Kidney (tissue), 14 donors: ENCODE results near the gene KRT222. TPM values are rescaled to one million over a fixed set of nuclear protein-coding genes. Genes with fewer than 3 reads are reported as not detected.

Experiments
- DNase-seq, 5 donors: peaks; one replicate each; pipeline ENCODE4 v3.0.0-alpha.2; 2013 to 2020
- FAIRE-seq: peaks from 2 replicates; lab custom pipeline; 2012; peaks lifted over from hg19 to GRCh38; lab: Jason Lieb, UNC
- H3K27ac ChIP-seq, 2 donors: one replicate each; pipeline ENCODE4 v1.7.0; 2013; ENCODE audit warnings: low read depth in 2 of 2, low read length in 2 of 2, inconsistent platforms in 1 of 2
- H3K27me3 ChIP-seq: one replicate; pipeline ENCODE4 v1.7.1; 2013; ENCODE audit warnings: low read length, inconsistent platforms; ENCODE audit not compliant: control insufficient read depth, insufficient read depth
- H3K36me3 ChIP-seq, 3 donors: one replicate each; pipeline versions ENCODE4 v1.7.0 to v1.7.1; 2013; ENCODE audit warnings: low read length in 3 of 3, control low read depth in 1 of 3, inconsistent platforms in 1 of 3; ENCODE audit not compliant: insufficient read depth in 3 of 3, control insufficient read depth in 2 of 3
- H3K4me1 ChIP-seq, 3 donors: one replicate each; pipeline versions ENCODE4 v1.7.0 to v1.7.1; 2013; ENCODE audit warnings: low read length in 3 of 3, inconsistent platforms in 1 of 3, low read depth in 1 of 3; ENCODE audit not compliant: control insufficient read depth in 2 of 3, insufficient read depth in 2 of 3
- H3K4me3 ChIP-seq, 3 donors: one replicate each; pipeline versions ENCODE4 v1.7.0 to v1.8.1; 2013; ENCODE audit warnings: low read length in 3 of 3, control low read depth in 1 of 3, inconsistent platforms in 1 of 3
- H3K9ac ChIP-seq, 3 donors: one replicate each; pipeline versions ENCODE4 v1.7.0 to v1.7.1; 2013; ENCODE audit warnings: low read length in 3 of 3, control low read depth in 1 of 3, inconsistent platforms in 1 of 3
- H3K9me3 ChIP-seq, 3 donors: one replicate each; pipeline versions ENCODE4 v1.7.0 to v1.7.1; 2013; ENCODE audit warnings: low read length in 3 of 3, control low read depth in 1 of 3, inconsistent platforms in 1 of 3; ENCODE audit not compliant: control insufficient read depth in 2 of 3, insufficient read depth in 1 of 3
- CTCF ChIP-seq: IDR thresholded peaks from 3 replicates; pipeline ENCODE4 v1.5.1; 2012; ENCODE audit warnings: mild to moderate bottlenecking, moderate library complexity, borderline replicate concordance; ENCODE audit not compliant: insufficient read depth; ENCODE audit errors: extremely low read depth
- intact Hi-C: fragments of 100-400 bp; cut with DNase I; formaldehyde crosslinking; loops from one replicate; pipeline ENCODE4 v1.11.1; 2022
- polyA plus RNA-seq: library from polyadenylated mRNA; stranded (reverse); fragments of 350-450 nt; fragmentation: Illumina TruSeq; extraction: RNeasy Lipid Tissue Mini Kit (QIAGEN cat#74804); gene quantifications from one replicate; pipeline ENCODE4 v1.2.3, GENCODE V29; 2014; ENCODE audit warnings: low read depth, low replicate concordance; ENCODE audit not compliant: insufficient read depth
- total RNA-seq: library from RNA; stranded (reverse); fragmentation: NEBNext Ultra II Directional; extraction: Animal tissue kit (Norgen Biotek cat#: 25700); gene quantifications from one replicate; pipeline ENCODE4 v1.2.1, GENCODE V29; 2021
- donor health status: control.
- donor health status: control.
- donor health status: control.
- donor health status: control.
- donor health status: control.
- donor health status: DM: yes; HTN: yes; CAD: no.
- donor health status: Normal renal cell carcinoma (clear cell type).

The KRT222 gene
- total and polyA plus RNA-seq, 2 donors from 2014 or later: 1.2 to 6.6 TPM

GRCh38 chr17:40705584-40705983 is 40.6 kb upstream of the KRT222 start:
- DNase-seq: no peak
- Histone ChIP-seq H3K27me3 (no peaks in the 10 kb centered on the region), H3K4me3 (no peak overlapping the region), H3K4me1 (no peaks in the 10 kb centered on the region), H3K9ac (no peak overlapping the region), H3K27ac (no peak overlapping the region), H3K9me3 (no peaks in the 10 kb centered on the region), H3K36me3 (no peaks in the 10 kb centered on the region)
- FAIRE-seq: no peak
- no peak for TF ChIP-seq CTCF
- intact Hi-C loops: no loop called here

- FAIRE-seq (no peak), DNase-seq (no peak)
- Histone ChIP-seq H3K9me3 (no peaks in the 10 kb centered on the region), H3K27ac (no peak within 1 kb of the TSS), H3K27me3 (no peaks in the 10 kb centered on the region), H3K36me3 (no peaks in the 10 kb centered on the region), H3K4me1 (no peaks in the 10 kb centered on the region), H3K9ac (no peak within 1 kb of the TSS), H3K4me3 (no peak within 1 kb of the TSS)
- TF ChIP-seq CTCF: no peak
- intact Hi-C loops: no loop called here
Observed at GRCh38 chr17:40703652-40704051, 38.7 kb upstream of the KRT222 start, which contains the start of gene KRT24. Gene KRT24 (minus strand): TSS chr17:40703752. CDS start chr17:40703693, 59 bp downstream.

- peaks cover 0 to 3% (median 0%) of the 10 kb centered on the region in 3 donors for H3K4me1 ChIP-seq
- no peaks in the 10 kb centered on the region for H3K9me3 ChIP-seq
- DNase-seq (no peak), FAIRE-seq (no peak)
- TF ChIP-seq CTCF: no peak
- intact Hi-C loops: no loop called here
- H3K9ac ChIP-seq: no peak overlapping the region
- H3K4me3 ChIP-seq: no peak overlapping the region
- no peak overlapping the region for H3K27ac ChIP-seq
- no peaks in the 10 kb centered on the region for H3K36me3 ChIP-seq
- no peaks in the 10 kb centered on the region for H3K27me3 ChIP-seq
Observed at GRCh38 chr17:40702271-40702670, 37.3 kb upstream of the KRT222 start.

- FAIRE-seq (no peak), DNase-seq (no peak)
- intact Hi-C loops: no loop called here
Observed at GRCh38 chr17:40699853-40700252, 34.9 kb upstream of the KRT222 start.

More at GRCh38 chr17:40699853-40700252, 34.9 kb upstream of the KRT222 start:
- Histone ChIP-seq H3K27ac (no peak overlapping the region), H3K4me1 (peaks cover 0 to 19% (median 5%) of the 10 kb centered on the region in 3 donors), H3K4me3 (no peak overlapping the region), H3K27me3 (no peaks in the 10 kb centered on the region), H3K36me3 (no peaks in the 10 kb centered on the region), H3K9me3 (no peaks in the 10 kb centered on the region), H3K9ac (no peak overlapping the region)
- no peak for TF ChIP-seq CTCF
